HG02970 (cell line): ENCODE results near the gene GRM7.

ENCODE experiments used
- ATAC-seq: cut with Tn5 transposase; IDR thresholded peaks from one replicate; pipeline ENCODE4 v1.9.1; 2021; ENCODE audit warnings: mild to moderate bottlenecking, moderate library complexity, moderate number of reproducible peaks; ENCODE audit not compliant: unreplicated experiment, low FRiP score

GRM7 gene

GRCh38 chr3:7687428-7688147 lies 826.7 kb downstream of the GRM7 start:
- ATAC-seq = no peak

- no peak for ATAC-seq
These were observed 832.0 kb downstream of the GRM7 start for GRCh38 chr3:7692866-7693265.

GRCh38 chr3:7693976-7694375 lies 833.1 kb downstream of the GRM7 start:
- ATAC-seq = no peak

GRCh38 chr3:7695049-7695448 lies 834.1 kb downstream of the GRM7 start:
- ATAC-seq = no peak

GRCh38 chr3:7696320-7696719 lies 835.4 kb downstream of the GRM7 start:
- no peak for ATAC-seq

GRCh38 chr3:7697548-7697947 lies 836.6 kb downstream of the GRM7 start:
- no peak for ATAC-seq

GRCh38 chr3:7700539-7700938 lies 839.6 kb downstream of the GRM7 start:
- ATAC-seq = no peak

GRCh38 chr3:7700977-7701376 lies 840.1 kb downstream of the GRM7 start:
- ATAC-seq = no peak

GRCh38 chr3:7707187-7707586 lies 846.3 kb downstream of the GRM7 start:
- ATAC-seq = no peak

GRCh38 chr3:7709376-7710082 lies 848.6 kb downstream of the GRM7 start:
- ATAC-seq = no peak

- ATAC-seq = no peak
These were observed 849.4 kb downstream of the GRM7 start for GRCh38 chr3:7710284-7710683.

GRCh38 chr3:7713724-7714123 lies 852.8 kb downstream of the GRM7 start:
- no peak for ATAC-seq

- no peak for ATAC-seq
These were observed 859.9 kb downstream of the GRM7 start for GRCh38 chr3:7720649-7721297.

- no peak for ATAC-seq
These were observed 861.0 kb downstream of the GRM7 start for GRCh38 chr3:7721869-7722268.

- no peak for ATAC-seq
These were observed 867.9 kb downstream of the GRM7 start for GRCh38 chr3:7728566-7729519.

GRCh38 chr3:7733933-7734332 lies 873.0 kb downstream of the GRM7 start:
- ATAC-seq = no peak

GRCh38 chr3:7734456-7734855 lies 873.5 kb downstream of the GRM7 start:
- ATAC-seq = no peak

GRCh38 chr3:7737263-7737662 lies 876.3 kb downstream of the GRM7 start:
- ATAC-seq = no peak

GRCh38 chr3:7739754-7740153 lies 878.8 kb downstream of the GRM7 start:
- ATAC-seq = no peak

- no peak for ATAC-seq
These were observed 879.5 kb downstream of the GRM7 start for GRCh38 chr3:7740458-7740857.

- ATAC-seq = no peak
These were observed 883.9 kb downstream of the GRM7 start for GRCh38 chr3:7744850-7745249.
